ENCODE results near the gene HSD17B12.

DNA sequence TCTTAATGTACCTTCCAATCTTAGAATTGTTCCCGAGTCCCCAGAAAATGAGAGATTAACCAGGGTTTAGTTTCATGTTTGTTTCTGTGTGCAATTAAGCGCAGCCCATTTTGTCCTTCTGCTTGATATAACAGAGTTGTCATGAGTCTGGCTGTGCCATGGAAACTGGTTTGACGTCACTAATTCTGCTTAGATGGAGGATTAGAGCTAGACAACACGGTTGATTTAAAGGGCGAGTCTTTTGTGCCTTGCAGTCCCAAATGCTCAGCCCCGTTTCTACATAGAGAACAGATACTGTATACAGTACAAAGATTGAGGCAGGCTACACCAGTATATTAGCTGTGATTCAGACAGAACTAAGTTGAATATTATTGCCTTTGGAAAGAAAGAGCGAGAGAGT is 154.6 kb downstream of the HSD17B12 start:
- TF ChIP-seq, protein P1, sequence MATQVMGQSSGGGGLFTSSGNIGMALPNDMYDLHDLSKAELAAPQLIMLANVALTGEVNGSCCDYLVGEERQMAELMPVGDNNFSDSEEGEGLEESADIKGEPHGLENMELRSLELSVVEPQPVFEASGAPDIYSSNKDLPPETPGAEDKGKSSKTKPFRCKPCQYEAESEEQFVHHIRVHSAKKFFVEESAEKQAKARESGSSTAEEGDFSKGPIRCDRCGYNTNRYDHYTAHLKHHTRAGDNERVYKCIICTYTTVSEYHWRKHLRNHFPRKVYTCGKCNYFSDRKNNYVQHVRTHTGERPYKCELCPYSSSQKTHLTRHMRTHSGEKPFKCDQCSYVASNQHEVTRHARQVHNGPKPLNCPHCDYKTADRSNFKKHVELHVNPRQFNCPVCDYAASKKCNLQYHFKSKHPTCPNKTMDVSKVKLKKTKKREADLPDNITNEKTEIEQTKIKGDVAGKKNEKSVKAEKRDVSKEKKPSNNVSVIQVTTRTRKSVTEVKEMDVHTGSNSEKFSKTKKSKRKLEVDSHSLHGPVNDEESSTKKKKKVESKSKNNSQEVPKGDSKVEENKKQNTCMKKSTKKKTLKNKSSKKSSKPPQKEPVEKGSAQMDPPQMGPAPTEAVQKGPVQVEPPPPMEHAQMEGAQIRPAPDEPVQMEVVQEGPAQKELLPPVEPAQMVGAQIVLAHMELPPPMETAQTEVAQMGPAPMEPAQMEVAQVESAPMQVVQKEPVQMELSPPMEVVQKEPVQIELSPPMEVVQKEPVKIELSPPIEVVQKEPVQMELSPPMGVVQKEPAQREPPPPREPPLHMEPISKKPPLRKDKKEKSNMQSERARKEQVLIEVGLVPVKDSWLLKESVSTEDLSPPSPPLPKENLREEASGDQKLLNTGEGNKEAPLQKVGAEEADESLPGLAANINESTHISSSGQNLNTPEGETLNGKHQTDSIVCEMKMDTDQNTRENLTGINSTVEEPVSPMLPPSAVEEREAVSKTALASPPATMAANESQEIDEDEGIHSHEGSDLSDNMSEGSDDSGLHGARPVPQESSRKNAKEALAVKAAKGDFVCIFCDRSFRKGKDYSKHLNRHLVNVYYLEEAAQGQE (IDR thresholded peaks at IDR 0.05), result no peak
- TF ChIP-seq, protein P2, sequence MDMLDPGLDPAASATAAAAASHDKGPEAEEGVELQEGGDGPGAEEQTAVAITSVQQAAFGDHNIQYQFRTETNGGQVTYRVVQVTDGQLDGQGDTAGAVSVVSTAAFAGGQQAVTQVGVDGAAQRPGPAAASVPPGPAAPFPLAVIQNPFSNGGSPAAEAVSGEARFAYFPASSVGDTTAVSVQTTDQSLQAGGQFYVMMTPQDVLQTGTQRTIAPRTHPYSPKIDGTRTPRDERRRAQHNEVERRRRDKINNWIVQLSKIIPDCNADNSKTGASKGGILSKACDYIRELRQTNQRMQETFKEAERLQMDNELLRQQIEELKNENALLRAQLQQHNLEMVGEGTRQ (IDR thresholded peaks at IDR 0.05), result no peak
- TF ChIP-seq, protein P3, sequence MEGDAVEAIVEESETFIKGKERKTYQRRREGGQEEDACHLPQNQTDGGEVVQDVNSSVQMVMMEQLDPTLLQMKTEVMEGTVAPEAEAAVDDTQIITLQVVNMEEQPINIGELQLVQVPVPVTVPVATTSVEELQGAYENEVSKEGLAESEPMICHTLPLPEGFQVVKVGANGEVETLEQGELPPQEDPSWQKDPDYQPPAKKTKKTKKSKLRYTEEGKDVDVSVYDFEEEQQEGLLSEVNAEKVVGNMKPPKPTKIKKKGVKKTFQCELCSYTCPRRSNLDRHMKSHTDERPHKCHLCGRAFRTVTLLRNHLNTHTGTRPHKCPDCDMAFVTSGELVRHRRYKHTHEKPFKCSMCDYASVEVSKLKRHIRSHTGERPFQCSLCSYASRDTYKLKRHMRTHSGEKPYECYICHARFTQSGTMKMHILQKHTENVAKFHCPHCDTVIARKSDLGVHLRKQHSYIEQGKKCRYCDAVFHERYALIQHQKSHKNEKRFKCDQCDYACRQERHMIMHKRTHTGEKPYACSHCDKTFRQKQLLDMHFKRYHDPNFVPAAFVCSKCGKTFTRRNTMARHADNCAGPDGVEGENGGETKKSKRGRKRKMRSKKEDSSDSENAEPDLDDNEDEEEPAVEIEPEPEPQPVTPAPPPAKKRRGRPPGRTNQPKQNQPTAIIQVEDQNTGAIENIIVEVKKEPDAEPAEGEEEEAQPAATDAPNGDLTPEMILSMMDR (IDR thresholded peaks at IDR 0.05), result no peak
- TF ChIP-seq, protein P4, sequence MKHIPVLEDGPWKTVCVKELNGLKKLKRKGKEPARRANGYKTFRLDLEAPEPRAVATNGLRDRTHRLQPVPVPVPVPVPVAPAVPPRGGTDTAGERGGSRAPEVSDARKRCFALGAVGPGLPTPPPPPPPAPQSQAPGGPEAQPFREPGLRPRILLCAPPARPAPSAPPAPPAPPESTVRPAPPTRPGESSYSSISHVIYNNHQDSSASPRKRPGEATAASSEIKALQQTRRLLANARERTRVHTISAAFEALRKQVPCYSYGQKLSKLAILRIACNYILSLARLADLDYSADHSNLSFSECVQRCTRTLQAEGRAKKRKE (CRISPR knock-in tag; IDR thresholded peaks at IDR 0.05; ENCODE audit: low read depth), result no peak
- TF ChIP-seq BHLHE40 (IDR thresholded peaks at IDR 0.05; ENCODE audit: low read depth, low read length) (no peak), NFE2L2 (conservative IDR thresholded peaks at IDR 0.05; ENCODE audit: low read length) (no peak), POLR2A (IDR thresholded peaks at IDR 0.05; ENCODE audit: low read length) (no peak), ZFP36 (IDR thresholded peaks at IDR 0.05; ENCODE audit: borderline replicate concordance, partially characterized antibody) (no peak), EP300 (IDR thresholded peaks at IDR 0.05) (no peak), CHD4 (IDR thresholded peaks at IDR 0.05; ENCODE audit: borderline replicate concordance) (no peak), TP53 (CRISPR knock-in tag; IDR thresholded peaks at IDR 0.05) (no peak), RFX5 (IDR thresholded peaks at IDR 0.05) (no peak), KDM5A (IDR thresholded peaks at IDR 0.05) (no peak)
- TF ChIP-seq, protein P5, sequence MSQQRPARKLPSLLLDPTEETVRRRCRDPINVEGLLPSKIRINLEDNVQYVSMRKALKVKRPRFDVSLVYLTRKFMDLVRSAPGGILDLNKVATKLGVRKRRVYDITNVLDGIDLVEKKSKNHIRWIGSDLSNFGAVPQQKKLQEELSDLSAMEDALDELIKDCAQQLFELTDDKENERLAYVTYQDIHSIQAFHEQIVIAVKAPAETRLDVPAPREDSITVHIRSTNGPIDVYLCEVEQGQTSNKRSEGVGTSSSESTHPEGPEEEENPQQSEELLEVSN (IDR thresholded peaks at IDR 0.05; ENCODE audit: borderline replicate concordance, low read depth), result no peak

Measured in A549 (cell line).